ENCODE data around the gene GMPR2.

- TF ChIP-seq POLR2AphosphoS5 (IDR thresholded peaks at IDR 0.05) (no peak), POLR2A (IDR thresholded peaks at IDR 0.05) (no peak), CTCF (IDR thresholded peaks at IDR 0.05) (no peak)
Measured at GRCh38 chr14:24183014-24183481, 49.7 kb upstream of the GMPR2 start.

All from breast epithelium (tissue), 3 donors.